ENCODE data around the gene SH2D3C. TPM values are rescaled to one million over a fixed set of nuclear protein-coding genes. Genes with fewer than 3 reads are reported as not detected.

The SH2D3C gene
- total RNA-seq, 1 experiment from 2014 or later = not detected

DNA sequence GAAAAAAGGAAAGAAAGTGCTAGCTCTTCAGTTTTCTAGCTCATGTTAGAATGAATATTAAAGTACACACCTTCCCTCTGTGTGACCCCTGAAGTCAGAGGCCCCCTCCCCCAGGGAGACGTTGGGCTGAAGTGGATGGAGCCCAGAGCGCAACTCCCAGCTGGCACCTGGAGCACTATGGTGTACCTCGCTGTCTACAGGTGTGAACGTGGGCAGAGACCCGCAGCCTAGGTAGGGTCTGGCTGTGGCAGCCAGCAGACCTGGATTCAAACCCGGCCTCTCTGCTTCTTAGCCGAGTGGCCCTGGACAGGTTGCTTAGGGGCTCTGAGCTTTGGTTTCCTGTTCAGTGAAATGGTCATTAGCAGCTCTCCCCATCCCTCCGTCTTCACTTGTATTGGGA, 49.7 kb downstream of the SH2D3C start:
- no peak overlapping the region for H3K4me3 ChIP-seq
- H3K36me3 ChIP-seq = peaks cover 24% of the 10 kb centered on the region
- H3K27me3 ChIP-seq (replicated peaks) = no peaks in the 10 kb centered on the region
- no peak overlapping the region for H3K27ac ChIP-seq
- no peak for DNase-seq (ENCODE audit: low read depth in 1 of 2, low spot score in 2 of 2)
- H3K9me3 ChIP-seq (replicated peaks) = no peaks in the 10 kb centered on the region
- H3K4me1 ChIP-seq (replicated peaks) = peaks cover 43% of the 10 kb centered on the region

DNA sequence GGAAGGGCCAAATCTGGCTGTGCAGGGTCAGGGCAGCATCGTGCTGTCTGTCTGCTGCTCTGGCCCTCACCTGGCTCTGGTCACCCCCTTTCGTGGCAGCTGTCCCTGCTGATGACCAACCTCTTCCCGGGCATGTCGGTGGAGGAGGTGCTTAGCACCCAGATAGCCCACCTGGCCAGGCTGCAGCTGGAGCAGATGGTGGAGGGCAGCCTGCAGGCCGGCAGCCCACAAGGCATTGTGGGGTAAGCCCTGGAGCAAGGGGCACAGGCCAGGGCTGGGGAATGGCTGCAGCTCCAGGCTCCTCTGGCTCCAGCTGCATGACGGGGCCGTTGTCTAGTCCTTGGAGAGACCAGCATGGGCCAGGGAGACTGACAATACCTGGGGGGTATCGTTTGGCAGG, 51.6 kb downstream of the SH2D3C start:
- Histone ChIP-seq H3K27me3 (replicated peaks) (no peaks in the 10 kb centered on the region), H3K27ac (no peak overlapping the region), H3K4me1 (replicated peaks) (peaks cover 28% of the 10 kb centered on the region), H3K4me3 (no peak overlapping the region), H3K36me3 (peaks cover 6% of the 10 kb centered on the region), H3K9me3 (replicated peaks) (no peaks in the 10 kb centered on the region)
- no peak for DNase-seq (ENCODE audit: low read depth in 1 of 2, low spot score in 2 of 2)

DNA sequence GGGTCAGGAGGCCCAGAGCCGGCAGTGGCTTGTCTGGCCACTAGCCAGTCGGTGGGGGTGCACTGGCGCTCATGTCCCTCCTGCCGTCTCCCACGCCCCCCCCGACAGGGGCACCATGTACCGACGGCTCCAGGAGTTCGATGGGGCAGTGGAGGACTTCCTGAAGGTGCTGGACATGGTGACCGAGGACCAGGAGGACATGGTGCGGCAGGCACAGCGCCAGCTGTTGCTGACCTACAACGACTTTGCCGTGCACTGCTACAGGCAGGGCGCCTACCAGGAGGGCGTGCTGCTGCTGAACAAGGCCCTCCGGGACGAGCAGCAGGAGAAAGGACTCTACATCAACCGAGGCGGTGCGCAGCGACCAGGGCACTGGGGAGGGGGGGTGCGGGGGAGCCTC, 54.5 kb downstream of the SH2D3C start:
- Histone ChIP-seq H3K36me3 (no peaks in the 10 kb centered on the region), H3K4me3 (no peak overlapping the region), H3K27ac (no peak overlapping the region), H3K4me1 (replicated peaks) (peaks cover 21% of the 10 kb centered on the region), H3K9me3 (replicated peaks) (no peaks in the 10 kb centered on the region), H3K27me3 (replicated peaks) (no peaks in the 10 kb centered on the region)
- DNase-seq (ENCODE audit: low read depth in 1 of 2, low spot score in 2 of 2) = no peak

DNA sequence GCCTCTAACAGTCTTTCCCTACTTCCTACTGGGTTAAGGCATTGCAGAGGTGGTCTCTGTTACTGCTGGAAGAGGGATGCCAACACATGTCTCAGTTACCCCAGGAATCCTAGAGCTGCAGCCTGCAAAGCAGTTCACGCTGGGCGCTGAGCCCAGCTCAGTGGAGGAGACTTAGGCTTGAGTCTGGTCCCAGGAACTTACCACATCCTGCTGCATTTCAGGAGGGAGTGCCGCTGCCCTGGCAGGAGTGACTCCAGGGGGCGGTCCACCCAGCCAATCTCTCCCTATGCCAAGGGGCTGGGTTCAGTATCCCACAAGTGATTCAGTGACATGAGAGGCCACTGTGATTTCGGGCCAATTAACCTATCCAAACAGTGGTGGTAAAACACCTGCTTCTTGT, 55.0 kb downstream of the SH2D3C start:
- Histone ChIP-seq H3K4me1 (replicated peaks) (peaks cover 21% of the 10 kb centered on the region), H3K36me3 (no peaks in the 10 kb centered on the region), H3K9me3 (replicated peaks) (no peaks in the 10 kb centered on the region), H3K4me3 (no peak overlapping the region), H3K27me3 (replicated peaks) (no peaks in the 10 kb centered on the region), H3K27ac (no peak overlapping the region)
- DNase-seq (ENCODE audit: low read depth in 1 of 2, low spot score in 2 of 2) = no peak

DNA sequence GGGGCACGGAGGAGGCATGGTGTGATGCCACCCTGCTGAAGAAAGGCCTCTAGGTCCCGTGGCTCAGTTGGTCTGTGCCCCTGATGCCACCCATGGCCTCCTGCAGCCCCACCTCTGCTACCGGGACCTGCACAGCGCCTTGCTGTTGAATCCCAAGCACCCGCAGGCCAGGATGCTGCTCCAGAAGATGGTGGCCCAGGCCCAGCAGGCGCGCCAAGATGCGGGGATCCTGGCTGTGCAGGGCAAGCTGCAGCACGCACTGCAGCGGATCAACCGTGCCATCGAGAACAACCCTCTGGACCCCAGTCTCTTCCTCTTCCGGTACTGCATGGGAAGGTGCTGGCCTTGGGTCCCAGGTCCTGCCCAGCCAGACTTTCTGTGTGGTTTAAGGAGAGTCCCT, 55.5 kb downstream of the SH2D3C start:
- no peak for DNase-seq (ENCODE audit: low read depth in 1 of 2, low spot score in 2 of 2)
- H3K9me3 ChIP-seq (replicated peaks) = no peaks in the 10 kb centered on the region

DNA sequence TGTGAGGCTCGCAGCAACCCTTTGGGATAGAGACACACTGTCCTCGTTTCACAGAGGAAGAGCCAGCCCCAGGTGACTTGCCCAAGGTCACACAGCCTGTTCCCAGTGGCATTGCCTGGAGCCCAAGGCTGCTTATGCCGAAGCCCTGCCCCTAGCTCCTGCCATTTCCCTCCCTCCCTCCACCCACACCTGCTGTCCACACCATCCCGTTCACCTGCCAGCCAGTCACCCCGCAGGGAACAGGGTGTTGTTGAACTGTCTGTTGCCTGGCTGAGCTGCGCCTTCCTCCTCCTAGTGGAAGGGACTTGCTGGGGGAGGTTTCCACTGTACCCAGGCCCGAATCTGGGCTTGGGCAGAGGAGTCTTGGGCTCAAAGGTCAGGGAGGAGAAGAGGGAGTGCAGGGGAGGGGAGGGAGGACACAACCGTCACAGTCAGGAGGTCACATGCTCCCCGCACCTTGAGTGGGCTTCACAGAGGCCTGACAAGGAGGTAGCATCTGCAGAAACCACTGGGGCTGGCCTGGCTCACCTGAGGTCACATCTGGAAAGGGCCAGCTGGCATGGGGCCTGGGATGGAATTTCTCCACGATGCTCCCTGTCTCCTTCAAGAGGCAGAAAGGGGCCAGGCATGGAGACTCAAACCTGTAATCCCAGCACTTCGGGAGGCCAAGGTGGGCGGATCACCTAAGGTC, 56.3 kb downstream of the SH2D3C start:
- Histone ChIP-seq H3K27me3 (replicated peaks) (no peaks in the 10 kb centered on the region), H3K9me3 (replicated peaks) (no peaks in the 10 kb centered on the region), H3K4me1 (replicated peaks) (peaks cover 21% of the 10 kb centered on the region), H3K4me3 (no peak overlapping the region), H3K27ac (no peak overlapping the region), H3K36me3 (no peaks in the 10 kb centered on the region)
- no peak for DNase-seq (ENCODE audit: low read depth in 1 of 2, low spot score in 2 of 2)

More for the DNA sequence above, 55.5 kb downstream of the SH2D3C start:
- Histone ChIP-seq H3K36me3 (no peaks in the 10 kb centered on the region), H3K4me1 (replicated peaks) (peaks cover 21% of the 10 kb centered on the region), H3K27ac (no peak overlapping the region), H3K4me3 (no peak overlapping the region), H3K27me3 (replicated peaks) (no peaks in the 10 kb centered on the region)

DNA sequence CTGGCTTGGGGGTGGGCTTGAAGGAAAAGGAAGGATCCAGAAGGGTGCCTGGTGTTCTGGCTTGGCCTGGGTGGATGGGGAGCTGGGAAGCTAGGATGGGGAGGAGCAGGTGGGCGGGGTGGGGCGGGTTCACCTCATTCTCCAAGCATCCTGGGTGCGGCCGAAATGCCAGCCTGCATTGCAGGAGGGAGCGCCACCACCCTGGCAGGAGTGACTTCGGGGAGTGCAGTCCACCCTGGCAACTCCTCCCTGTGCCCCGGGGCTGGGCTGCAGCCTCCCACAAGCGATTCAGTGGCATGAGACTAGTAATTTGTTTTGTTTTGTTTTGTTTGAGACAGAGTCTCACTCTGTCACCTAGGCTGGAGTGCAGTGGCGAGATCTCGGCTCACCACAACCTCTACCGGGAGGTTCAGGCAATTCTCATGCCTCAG, 57.1 kb downstream of the SH2D3C start:
- DNase-seq (ENCODE audit: low read depth in 1 of 2, low spot score in 2 of 2) = peak in 1 of 2 experiments; percentile 20
- no peak overlapping the region for H3K4me3 ChIP-seq
- H3K36me3 ChIP-seq = no peaks in the 10 kb centered on the region
- H3K27ac ChIP-seq = 0 out of 2 replicates have a peak overlapping the region, but pooled peaks have one; percentile 42
- H3K27me3 ChIP-seq (replicated peaks) = no peaks in the 10 kb centered on the region
- H3K4me1 ChIP-seq (replicated peaks) = peaks cover 21% of the 10 kb centered on the region
- no peaks in the 10 kb centered on the region for H3K9me3 ChIP-seq (replicated peaks)

DNA sequence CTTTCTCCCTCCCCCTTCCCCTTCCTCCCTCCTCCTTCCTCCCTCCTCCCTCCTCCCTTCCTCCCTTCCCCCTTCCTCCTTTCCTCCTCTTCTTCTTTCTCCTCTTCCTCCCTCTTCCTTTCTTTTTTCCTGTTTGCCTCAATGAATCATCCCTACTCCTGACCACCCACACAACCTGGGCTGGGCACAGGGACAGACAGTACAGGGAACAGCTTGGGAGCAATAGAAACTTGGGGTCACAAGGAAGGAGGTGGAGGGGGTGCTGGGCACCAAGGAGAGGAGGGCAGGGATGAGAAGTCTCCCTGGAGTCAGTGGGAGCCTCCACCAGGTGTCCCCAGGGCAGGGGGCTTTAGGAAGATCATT, 57.6 kb downstream of the SH2D3C start:
- no peak overlapping the region for H3K4me3 ChIP-seq
- H3K27ac ChIP-seq = 0 out of 2 replicates have a peak overlapping the region, but pooled peaks have one; percentile 42
- DNase-seq (ENCODE audit: low read depth in 1 of 2, low spot score in 2 of 2) = no peak
- H3K36me3 ChIP-seq = no peaks in the 10 kb centered on the region
- peaks cover 26% of the 10 kb centered on the region for H3K4me1 ChIP-seq (replicated peaks)
- H3K9me3 ChIP-seq (replicated peaks) = no peaks in the 10 kb centered on the region
- H3K27me3 ChIP-seq (replicated peaks) = no peaks in the 10 kb centered on the region

DNA sequence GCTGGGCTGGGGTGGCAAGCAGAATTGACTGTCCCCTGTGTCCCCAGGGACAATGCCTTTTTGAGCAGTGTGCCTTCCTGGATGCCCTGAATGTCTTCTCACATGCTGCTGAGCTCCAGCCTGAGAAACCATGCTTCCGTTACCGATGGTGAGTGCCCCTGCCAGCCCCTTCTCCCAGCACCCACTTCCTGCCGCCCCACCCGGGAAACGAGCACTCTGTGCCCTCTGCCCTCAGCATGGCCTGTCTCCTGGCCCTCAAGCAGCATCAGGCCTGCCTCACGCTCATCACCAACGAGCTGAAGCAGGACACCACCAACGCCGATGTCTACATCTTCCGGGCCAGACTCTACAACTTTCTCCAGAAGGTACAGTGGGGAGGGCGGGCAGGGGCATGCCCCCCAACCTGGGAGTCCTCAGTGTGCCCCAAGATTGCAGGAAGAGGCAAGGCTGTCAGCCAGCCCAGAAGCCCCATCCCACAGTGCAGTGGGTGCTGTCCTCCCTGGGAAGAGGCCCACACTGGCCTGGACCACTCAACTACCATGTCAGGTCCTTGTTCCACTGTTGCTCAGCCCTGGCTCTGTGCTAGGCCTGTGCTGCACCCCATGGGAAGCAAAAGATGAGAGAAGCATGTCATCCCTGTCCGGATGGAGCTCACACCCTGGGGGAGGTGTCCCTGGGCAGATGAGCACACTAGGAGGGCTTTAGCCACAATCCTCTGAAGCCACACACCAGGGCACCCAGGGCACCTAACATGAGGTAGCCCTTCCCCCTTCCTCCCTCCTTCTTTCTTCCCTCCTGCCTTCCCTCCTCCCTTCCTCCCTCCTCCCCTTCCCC, 58.2 kb downstream of the SH2D3C start:
- peaks cover 27% of the 10 kb centered on the region for H3K4me1 ChIP-seq (replicated peaks)
- no peaks in the 10 kb centered on the region for H3K9me3 ChIP-seq (replicated peaks)
- no peak overlapping the region for H3K4me3 ChIP-seq
- no peak for DNase-seq (ENCODE audit: low read depth in 1 of 2, low spot score in 2 of 2)
- H3K27me3 ChIP-seq (replicated peaks) = no peaks in the 10 kb centered on the region
- H3K27ac ChIP-seq = no peak overlapping the region
- H3K36me3 ChIP-seq = no peaks in the 10 kb centered on the region; the same call in 1 of the 2 replicates

DNA sequence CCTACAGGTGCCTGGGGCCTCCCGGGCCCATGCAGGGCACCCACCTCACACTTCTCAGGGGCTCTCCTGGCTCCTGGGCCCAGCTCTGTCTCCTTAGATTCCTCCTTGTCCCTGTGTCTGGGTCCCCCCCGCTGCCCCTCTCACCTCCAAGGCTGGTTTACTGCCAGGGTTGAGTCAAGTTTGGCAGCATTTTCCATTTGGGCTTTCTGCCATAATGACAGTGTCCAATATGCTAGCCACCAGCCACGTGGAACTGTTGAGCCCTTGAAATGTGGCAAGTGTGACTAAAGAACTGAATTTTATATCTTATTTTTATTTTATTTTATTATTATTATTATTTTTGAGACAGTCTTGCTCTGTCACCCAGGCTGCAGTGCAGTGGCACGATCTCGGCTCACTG, 60.7 kb downstream of the SH2D3C start:
- Histone ChIP-seq H3K27ac (no peak overlapping the region), H3K36me3 (peaks cover 7% of the 10 kb centered on the region; the same call in 1 of the 2 replicates), H3K27me3 (replicated peaks) (no peaks in the 10 kb centered on the region), H3K4me3 (no peak overlapping the region), H3K9me3 (replicated peaks) (no peaks in the 10 kb centered on the region), H3K4me1 (replicated peaks) (peaks cover 33% of the 10 kb centered on the region)
- no peak for DNase-seq (ENCODE audit: low read depth in 1 of 2, low spot score in 2 of 2)

DNA sequence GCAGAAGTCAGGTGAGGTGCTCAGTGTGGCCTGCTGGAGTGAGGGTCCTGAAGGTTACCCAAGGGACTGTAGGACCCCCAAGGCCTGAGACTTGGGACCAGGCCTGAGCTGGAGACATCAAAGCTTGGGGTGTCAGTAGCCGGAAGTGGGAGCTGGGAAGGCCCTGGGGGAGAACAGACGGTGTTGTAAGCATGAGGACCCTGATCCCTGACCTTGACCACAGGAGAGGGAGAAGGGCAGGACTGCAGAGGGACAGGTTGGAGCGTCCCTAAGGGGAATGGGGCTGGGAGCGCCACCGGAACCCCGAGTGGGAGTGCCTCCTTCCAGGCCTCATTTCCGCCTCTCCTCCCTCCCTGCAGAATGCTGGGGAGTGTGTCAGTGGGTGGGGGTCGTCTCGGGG, 62.1 kb downstream of the SH2D3C start:
- H3K27ac ChIP-seq = peak overlapping the region; percentile 54

DNA sequence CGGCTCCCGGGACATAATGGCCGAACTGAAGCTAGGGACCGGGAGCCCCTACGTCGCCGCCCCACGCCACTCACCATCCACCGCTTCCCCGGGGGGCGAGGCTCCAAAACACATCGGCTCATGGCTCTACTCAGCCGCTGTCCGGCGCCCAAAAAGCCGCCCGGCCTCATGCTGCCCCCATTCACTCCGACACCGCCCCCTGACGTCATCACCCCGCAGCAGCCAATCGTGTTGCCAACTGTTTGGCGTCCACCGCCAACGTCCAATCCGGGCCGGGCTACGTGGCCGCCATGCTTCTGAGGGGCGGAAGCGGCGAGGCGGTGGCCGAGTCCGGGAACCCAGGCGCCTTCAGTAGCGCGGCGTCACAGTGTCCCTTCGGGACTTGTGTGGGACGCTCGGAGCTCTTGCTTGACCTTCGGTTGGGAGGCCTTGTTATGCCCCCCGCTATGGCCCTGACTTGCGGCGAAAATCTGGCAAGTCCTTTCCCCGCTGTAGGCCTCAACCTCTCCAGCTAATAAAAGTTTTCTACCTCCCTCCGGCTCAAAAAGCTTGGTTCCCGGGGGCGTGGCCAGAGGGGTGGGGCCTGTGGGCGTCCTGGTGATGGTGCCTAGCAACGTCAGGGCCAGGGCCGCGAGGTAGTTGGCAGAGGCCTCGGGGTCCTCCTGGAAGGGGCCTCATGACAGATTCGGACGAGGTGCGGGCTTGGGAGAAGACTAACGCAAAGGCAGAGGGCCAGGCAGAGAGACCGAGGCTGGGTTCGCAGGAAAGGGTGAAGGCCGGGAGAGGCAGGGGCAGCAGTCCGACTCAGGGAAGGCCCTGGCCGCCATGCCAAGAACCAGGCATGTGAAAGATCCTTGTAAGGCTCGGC, 62.8 kb downstream of the SH2D3C start, which contains the start of the genes PTRH1 and TTC16:
TSS of gene PTRH1 (minus strand) at position 194 of the 868 bp plus-strand sequence. CDS start at position 170, 24 bp downstream.
TSS of gene TTC16 (plus strand) at position 610 of the 868 bp plus-strand sequence. CDS start at position 677, 67 bp downstream.
- H3K27ac ChIP-seq = peak within 1 kb of the TSS; percentile 54
- H3K4me3 ChIP-seq = peak within 1 kb of the TSS; percentile 52
- H3K36me3 ChIP-seq = peaks cover 7% of the 10 kb centered on the region; the same call in 1 of the 2 replicates
- H3K27me3 ChIP-seq (replicated peaks) = no peaks in the 10 kb centered on the region
- no peaks in the 10 kb centered on the region for H3K9me3 ChIP-seq (replicated peaks)
- peaks cover 18% of the 10 kb centered on the region for H3K4me1 ChIP-seq (replicated peaks)
- DNase-seq (ENCODE audit: low read depth in 1 of 2, low spot score in 2 of 2) = peak; percentile 94 to 97

More for the DNA sequence above, 62.1 kb downstream of the SH2D3C start:
- H3K4me1 ChIP-seq (replicated peaks) = peaks cover 24% of the 10 kb centered on the region
- no peaks in the 10 kb centered on the region for H3K27me3 ChIP-seq (replicated peaks)
- peaks cover 7% of the 10 kb centered on the region; the same call in 1 of the 2 replicates for H3K36me3 ChIP-seq
- no peaks in the 10 kb centered on the region for H3K9me3 ChIP-seq (replicated peaks)
- H3K4me3 ChIP-seq = no peak overlapping the region
- peak in 1 of 2 experiments; percentile 28 for DNase-seq (ENCODE audit: low read depth in 1 of 2, low spot score in 2 of 2)

DNA sequence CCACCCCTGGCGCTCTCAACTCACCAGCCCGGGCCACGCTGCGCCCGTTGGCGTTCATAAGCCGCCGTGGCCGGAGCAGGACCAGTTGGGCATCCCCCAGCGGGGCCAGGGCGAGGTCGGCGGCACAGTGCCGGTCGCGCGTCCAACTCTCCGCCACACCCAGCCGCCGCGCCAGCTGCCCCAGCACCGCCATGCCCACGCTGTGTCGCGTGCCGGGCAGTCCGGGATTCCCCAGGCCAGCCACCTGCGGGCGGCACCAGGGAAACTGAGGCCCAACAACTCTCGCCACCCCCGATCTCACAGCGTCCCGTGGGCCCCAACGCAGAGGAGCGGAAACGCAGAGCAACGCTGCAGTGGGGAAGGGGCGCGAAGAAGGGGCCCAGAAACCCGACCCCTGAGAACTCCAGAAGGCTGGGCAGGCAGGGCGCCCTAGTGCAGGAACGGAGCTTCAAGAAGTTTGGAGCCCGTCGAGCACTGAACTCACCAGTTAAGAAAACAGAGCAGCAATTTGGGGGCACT, 63.5 kb downstream of the SH2D3C start:
- Histone ChIP-seq H3K27ac (peak overlapping the region; percentile 54), H3K4me3 (peak overlapping the region; percentile 52), H3K36me3 (peaks cover 7% of the 10 kb centered on the region; the same call in 1 of the 2 replicates), H3K27me3 (replicated peaks) (no peaks in the 10 kb centered on the region), H3K9me3 (replicated peaks) (no peaks in the 10 kb centered on the region), H3K4me1 (replicated peaks) (peaks cover 12% of the 10 kb centered on the region)
- DNase-seq (ENCODE audit: low read depth in 1 of 2, low spot score in 2 of 2) = no peak
